MM.1S (cell line): ENCODE data around the gene PDE2A.

Experiments used
- DNase-seq: peaks from one replicate; pipeline ENCODE4 v3.0.0-alpha.2; 2015
- H2AFZ ChIP-seq: fragments of 300-600 bp; sonication (generic); 2 replicates; pipeline ENCODE4 v1.6.0; 2016; ENCODE audit warnings: antibody characterized with exemption, low read length
- H3F3A ChIP-seq: fragments of 300-600 bp; sonication (generic); 2 replicates; pipeline ENCODE4 v1.6.1; 2016; ENCODE audit warnings: mild to moderate bottlenecking, antibody characterized with exemption, low read length, moderate library complexity, mixed read lengths; ENCODE audit not compliant: insufficient read depth
- H3K27ac ChIP-seq: fragments of 300-600 bp; sonication (generic); 2 replicates; pipeline ENCODE4 v1.5.1; 2016; ENCODE audit warnings: mild to moderate bottlenecking, low read length
- H3K27me3 ChIP-seq: fragments of 300-600 bp; sonication (generic); replicated peaks from 2 replicates; pipeline ENCODE4 v1.6.0; 2016; ENCODE audit warnings: low read length; ENCODE audit not compliant: insufficient read depth
- H3K36me3 ChIP-seq: fragments of 300-600 bp; sonication (generic); replicated peaks from 2 replicates; pipeline ENCODE4 v1.6.1; 2016; ENCODE audit warnings: mild to moderate bottlenecking, low read length, mixed read lengths; ENCODE audit not compliant: insufficient read depth
- H3K4me1 ChIP-seq: fragments of 300-600 bp; sonication (generic); 2 replicates; pipeline ENCODE4 v1.6.1; 2016; ENCODE audit warnings: low read length, mixed read lengths
- H3K4me2 ChIP-seq: fragments of 300-600 bp; sonication (generic); 2 replicates; pipeline ENCODE4 v1.6.0; 2016; ENCODE audit warnings: low read depth, low read length
- H3K4me3 ChIP-seq: fragments of 300-600 bp; sonication (generic); 2 replicates; pipeline ENCODE4 v1.5.1; 2016; ENCODE audit warnings: low read length, mixed read lengths
- H3K79me2 ChIP-seq: fragments of 300-600 bp; sonication (generic); 2 replicates; pipeline ENCODE4 v1.6.1; 2016; ENCODE audit warnings: mixed run types, low read length, mixed read lengths
- H3K9ac ChIP-seq: fragments of 300-600 bp; sonication (generic); 2 replicates; pipeline ENCODE4 v1.6.1; 2016; ENCODE audit warnings: low read length, mixed read lengths
- H3K9me2 ChIP-seq: fragments of 300-600 bp; sonication (generic); replicated peaks from 2 replicates; pipeline ENCODE4 v1.6.1; 2016; ENCODE audit warnings: mild to moderate bottlenecking, low read length, mixed read lengths; ENCODE audit not compliant: insufficient read depth
- H3K9me3 ChIP-seq: fragments of 300-600 bp; sonication (generic); replicated peaks from 2 replicates; pipeline ENCODE4 v1.6.1; 2016; ENCODE audit warnings: mild to moderate bottlenecking, low read length, mixed read lengths; ENCODE audit not compliant: insufficient read depth
- H4K20me1 ChIP-seq: fragments of 300-600 bp; sonication (generic); 2 replicates; pipeline ENCODE4 v1.6.1; 2016; ENCODE audit warnings: mild to moderate bottlenecking, low read length, moderate library complexity, mixed read lengths; ENCODE audit not compliant: insufficient read depth
- EZH2 ChIP-seq: fragments of 300-600 bp; sonication (generic); optimal IDR thresholded peaks from 2 replicates; pipeline ENCODE3; 2017; ENCODE audit warnings: low read depth, mild to moderate bottlenecking, antibody characterized with exemption, low read length, mixed read lengths
- EZH2phosphoT487 ChIP-seq: fragments of 300-600 bp; sonication (generic); IDR thresholded peaks from 2 replicates; pipeline ENCODE4 v1.6.1; 2018; ENCODE audit warnings: antibody characterized with exemption, low read length
- TF ChIP-seq, protein P1 (sequence below): fragments of 300-600 bp; sonication (generic); IDR thresholded peaks from 2 replicates; pipeline ENCODE4 v1.5.1; 2016; ENCODE audit warnings: antibody characterized with exemption, low read length, mixed read lengths

PDE2A gene

DNA sequence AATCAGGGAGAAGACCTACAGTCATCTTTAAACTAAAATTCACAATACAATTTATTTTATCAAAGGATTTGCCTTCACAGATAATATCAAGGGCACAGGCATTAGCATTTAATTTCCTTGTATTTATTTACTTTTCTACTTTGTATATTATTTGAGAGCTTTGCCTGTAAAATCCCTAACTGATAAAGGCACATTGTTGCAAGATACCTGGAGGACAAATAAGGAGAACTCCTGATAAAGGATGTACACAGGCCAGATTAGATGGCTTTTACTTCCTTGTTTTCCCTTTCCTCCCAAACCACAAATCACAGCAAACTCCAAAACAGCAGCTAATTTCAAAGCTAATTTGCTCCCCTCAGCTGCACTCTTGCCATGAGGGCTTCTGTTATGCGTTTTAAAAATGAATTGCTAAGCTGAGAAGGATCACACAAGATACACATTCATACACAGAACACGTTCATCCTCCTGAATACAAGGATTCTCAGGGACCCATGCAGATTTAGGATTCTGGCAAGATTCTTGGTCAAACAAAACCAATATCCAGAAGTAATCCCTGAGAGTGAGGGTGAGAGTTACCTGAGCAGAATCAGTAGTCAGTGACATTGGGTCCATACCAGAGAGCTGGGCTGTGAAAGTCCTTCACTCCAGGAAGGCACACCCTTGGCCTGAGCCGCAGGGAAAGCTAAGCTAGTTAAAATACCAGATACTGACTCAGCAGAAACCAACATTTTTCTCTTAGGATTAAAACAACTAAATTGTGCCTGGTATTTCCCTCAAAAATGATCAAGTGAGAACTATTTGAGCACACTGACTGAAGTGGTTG is 139.6 kb downstream of the PDE2A start:
- no peaks in the 10 kb centered on the region for H3K4me1 ChIP-seq
- H3K79me2 ChIP-seq: no peaks in the 10 kb centered on the region
- TF ChIP-seq, protein P1, sequence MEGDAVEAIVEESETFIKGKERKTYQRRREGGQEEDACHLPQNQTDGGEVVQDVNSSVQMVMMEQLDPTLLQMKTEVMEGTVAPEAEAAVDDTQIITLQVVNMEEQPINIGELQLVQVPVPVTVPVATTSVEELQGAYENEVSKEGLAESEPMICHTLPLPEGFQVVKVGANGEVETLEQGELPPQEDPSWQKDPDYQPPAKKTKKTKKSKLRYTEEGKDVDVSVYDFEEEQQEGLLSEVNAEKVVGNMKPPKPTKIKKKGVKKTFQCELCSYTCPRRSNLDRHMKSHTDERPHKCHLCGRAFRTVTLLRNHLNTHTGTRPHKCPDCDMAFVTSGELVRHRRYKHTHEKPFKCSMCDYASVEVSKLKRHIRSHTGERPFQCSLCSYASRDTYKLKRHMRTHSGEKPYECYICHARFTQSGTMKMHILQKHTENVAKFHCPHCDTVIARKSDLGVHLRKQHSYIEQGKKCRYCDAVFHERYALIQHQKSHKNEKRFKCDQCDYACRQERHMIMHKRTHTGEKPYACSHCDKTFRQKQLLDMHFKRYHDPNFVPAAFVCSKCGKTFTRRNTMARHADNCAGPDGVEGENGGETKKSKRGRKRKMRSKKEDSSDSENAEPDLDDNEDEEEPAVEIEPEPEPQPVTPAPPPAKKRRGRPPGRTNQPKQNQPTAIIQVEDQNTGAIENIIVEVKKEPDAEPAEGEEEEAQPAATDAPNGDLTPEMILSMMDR: no peak
- TF ChIP-seq EZH2: no peak
- no peak for TF ChIP-seq EZH2phosphoT487
- no peaks in the 10 kb centered on the region for H3K9me2 ChIP-seq
- no peak overlapping the region for H3K9ac ChIP-seq
- H3K4me3 ChIP-seq: no peak overlapping the region
- no peak for DNase-seq
- no peaks in the 10 kb centered on the region for H4K20me1 ChIP-seq
- no peak overlapping the region for H3K4me2 ChIP-seq
- no peaks in the 10 kb centered on the region for H3K27me3 ChIP-seq
- H3K27ac ChIP-seq: no peak overlapping the region
- H3K9me3 ChIP-seq: no peaks in the 10 kb centered on the region
- no peaks in the 10 kb centered on the region for H3K36me3 ChIP-seq
- H2AFZ ChIP-seq: no peak overlapping the region
- no peaks in the 10 kb centered on the region for H3F3A ChIP-seq

DNA sequence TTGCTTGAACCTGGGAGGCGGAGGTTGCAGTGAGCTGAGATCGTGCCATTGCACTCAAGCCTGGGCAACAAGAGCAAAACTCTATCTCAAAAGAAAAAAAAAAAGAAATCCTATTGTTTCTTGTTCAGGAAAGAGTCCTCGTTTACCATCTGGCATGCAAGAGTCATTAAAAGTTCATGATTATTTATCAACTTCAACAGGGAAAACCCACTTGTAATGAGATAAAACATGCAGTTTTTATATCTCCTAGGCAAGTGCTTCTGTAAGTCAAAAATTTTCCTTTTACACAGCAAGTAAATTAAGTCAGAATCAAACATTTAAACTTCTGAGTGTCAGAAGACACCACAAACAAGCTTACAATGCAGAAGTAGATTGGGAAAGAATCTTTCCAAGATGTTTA is 145.2 kb downstream of the PDE2A start:
- H3K27ac ChIP-seq: no peak overlapping the region
- H3K9me3 ChIP-seq: no peaks in the 10 kb centered on the region
- no peak overlapping the region for H3K4me3 ChIP-seq
- TF ChIP-seq, protein P1: no peak
- TF ChIP-seq EZH2: no peak
- no peak for TF ChIP-seq EZH2phosphoT487
- no peaks in the 10 kb centered on the region for H3K9me2 ChIP-seq
- H3K4me1 ChIP-seq: no peaks in the 10 kb centered on the region
- no peak for DNase-seq
- no peaks in the 10 kb centered on the region for H3K36me3 ChIP-seq
- H4K20me1 ChIP-seq: no peaks in the 10 kb centered on the region
- no peak overlapping the region for H3K4me2 ChIP-seq
- no peak overlapping the region for H2AFZ ChIP-seq
- H3K27me3 ChIP-seq: no peaks in the 10 kb centered on the region
- no peak overlapping the region for H3K9ac ChIP-seq
- no peaks in the 10 kb centered on the region for H3F3A ChIP-seq
- H3K79me2 ChIP-seq: no peaks in the 10 kb centered on the region

DNA sequence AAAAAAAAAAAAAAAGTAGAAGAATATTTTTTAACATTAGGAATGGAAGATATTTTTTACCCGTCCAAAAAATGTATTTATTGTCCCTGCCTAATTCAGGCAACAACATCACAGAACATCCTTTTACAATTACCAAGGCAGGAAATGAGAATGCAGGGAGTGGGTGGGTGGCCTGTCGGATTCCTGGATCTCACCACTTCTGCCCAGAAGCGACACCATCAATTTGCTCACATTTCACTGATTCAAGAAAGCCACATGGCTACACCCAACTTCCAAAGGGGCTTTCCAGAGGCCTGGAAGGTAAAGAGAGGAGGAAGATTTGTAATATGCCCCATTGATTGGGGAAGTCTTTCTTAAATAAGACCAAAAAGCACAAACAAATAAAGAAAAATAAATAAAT is 146.1 kb downstream of the PDE2A start:
- Histone ChIP-seq H3K9me3 (no peaks in the 10 kb centered on the region), H3K27ac (no peak overlapping the region), H3K27me3 (no peaks in the 10 kb centered on the region), H3K4me2 (no peak overlapping the region), H2AFZ (no peak overlapping the region), H3K9ac (no peak overlapping the region), H3K4me3 (no peak overlapping the region), H3K4me1 (no peaks in the 10 kb centered on the region), H4K20me1 (no peaks in the 10 kb centered on the region), H3K9me2 (no peaks in the 10 kb centered on the region), H3F3A (no peaks in the 10 kb centered on the region), H3K79me2 (no peaks in the 10 kb centered on the region), H3K36me3 (no peaks in the 10 kb centered on the region)
- no peak for DNase-seq
- no peak for TF ChIP-seq EZH2phosphoT487
- no peak for TF ChIP-seq EZH2
- TF ChIP-seq, protein P1: no peak
